ENCODE results near the gene RNASE7.

DNA sequence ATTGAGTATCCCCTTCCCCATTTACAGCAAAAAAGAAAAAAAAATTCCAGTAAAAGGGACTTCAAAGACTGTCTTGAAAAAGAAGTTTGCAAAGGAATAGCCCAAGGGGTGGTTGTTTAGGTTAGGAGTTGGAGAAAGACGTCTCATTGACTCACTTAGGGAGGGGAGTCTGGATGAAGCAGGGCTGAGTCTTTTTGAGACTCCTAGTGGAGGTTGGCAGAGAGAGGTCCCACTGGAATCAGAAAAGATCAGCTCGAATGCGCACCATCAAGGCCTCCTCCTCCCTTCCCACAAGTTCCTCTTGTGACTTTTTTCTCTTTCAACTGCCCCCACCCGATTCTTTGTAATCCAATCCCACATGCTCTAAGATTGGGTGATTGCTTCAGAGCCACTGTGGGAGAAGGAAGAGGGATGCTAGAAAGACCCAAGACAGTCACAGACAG lies 29.9 kb downstream of the RNASE7 start:
- TF ChIP-seq, protein P1, sequence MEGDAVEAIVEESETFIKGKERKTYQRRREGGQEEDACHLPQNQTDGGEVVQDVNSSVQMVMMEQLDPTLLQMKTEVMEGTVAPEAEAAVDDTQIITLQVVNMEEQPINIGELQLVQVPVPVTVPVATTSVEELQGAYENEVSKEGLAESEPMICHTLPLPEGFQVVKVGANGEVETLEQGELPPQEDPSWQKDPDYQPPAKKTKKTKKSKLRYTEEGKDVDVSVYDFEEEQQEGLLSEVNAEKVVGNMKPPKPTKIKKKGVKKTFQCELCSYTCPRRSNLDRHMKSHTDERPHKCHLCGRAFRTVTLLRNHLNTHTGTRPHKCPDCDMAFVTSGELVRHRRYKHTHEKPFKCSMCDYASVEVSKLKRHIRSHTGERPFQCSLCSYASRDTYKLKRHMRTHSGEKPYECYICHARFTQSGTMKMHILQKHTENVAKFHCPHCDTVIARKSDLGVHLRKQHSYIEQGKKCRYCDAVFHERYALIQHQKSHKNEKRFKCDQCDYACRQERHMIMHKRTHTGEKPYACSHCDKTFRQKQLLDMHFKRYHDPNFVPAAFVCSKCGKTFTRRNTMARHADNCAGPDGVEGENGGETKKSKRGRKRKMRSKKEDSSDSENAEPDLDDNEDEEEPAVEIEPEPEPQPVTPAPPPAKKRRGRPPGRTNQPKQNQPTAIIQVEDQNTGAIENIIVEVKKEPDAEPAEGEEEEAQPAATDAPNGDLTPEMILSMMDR (IDR thresholded peaks at IDR 0.05; ENCODE audit: low read depth, low read length, poor library complexity, severe bottlenecking): no peak
- TF ChIP-seq EZH2phosphoT487 (IDR thresholded peaks at IDR 0.05; ENCODE audit: borderline replicate concordance, low read length): no peak

Measured in DOHH2 (cell line).